ENCODE measurements around the gene GRIP1. TPM values are rescaled to one million over a fixed set of nuclear protein-coding genes. Genes with fewer than 3 reads are reported as not detected.

GRIP1 gene
- total and polyA plus RNA-seq, 2 donors (not counting 3 experiments of a cell fraction or from before 2014, with no cell fraction given), result 0.04 to 0.69 TPM

DNA sequence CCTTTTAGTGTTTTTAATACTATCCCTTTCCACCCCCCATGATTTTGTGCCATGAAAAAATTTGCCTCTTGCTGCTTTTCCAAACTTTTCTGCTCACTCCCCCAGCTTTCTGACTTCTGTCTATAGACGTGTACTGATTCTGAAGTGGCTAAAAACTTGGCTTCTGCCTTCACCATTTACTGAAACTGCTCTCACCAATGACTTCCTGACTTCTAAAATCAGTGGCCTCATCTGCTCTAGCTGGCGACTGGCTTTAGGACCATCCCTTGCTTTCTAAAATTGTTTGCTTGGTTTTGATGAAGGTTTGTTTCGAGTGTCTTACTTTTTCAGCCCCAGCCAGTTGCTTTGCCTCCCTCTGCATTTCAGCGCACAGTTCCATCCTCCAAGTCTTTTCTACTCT lies 231.2 kb downstream of the GRIP1 start:
- no peak overlapping the region for H3K4me3 ChIP-seq (replicated peaks in 1 of 3; ENCODE audit: insufficient read depth in 1 of 3, low read depth in 1 of 3, low read length in 3 of 3)
- TF ChIP-seq MYC (IDR thresholded peaks at IDR 0.05; ENCODE audit: low read depth, low read length) (no peak), EZH2 (IDR thresholded peaks at IDR 0.05; ENCODE audit: borderline replicate concordance, low read depth, low read length, severe bottlenecking) (no peak), JUN (IDR thresholded peaks at IDR 0.05; ENCODE audit: borderline replicate concordance, insufficient read depth, insufficient read length, low read depth) (no peak), POLR2A (IDR thresholded peaks at IDR 0.05; ENCODE audit: low read depth, low read length) (no peak), GATA2 (IDR thresholded peaks at IDR 0.05; ENCODE audit: insufficient read depth, insufficient read length, low read depth, low read length) (no peak), FOS (IDR thresholded peaks at IDR 0.05; ENCODE audit: borderline replicate concordance, insufficient read depth, low read length) (no peak)
- TF ChIP-seq, protein P1, sequence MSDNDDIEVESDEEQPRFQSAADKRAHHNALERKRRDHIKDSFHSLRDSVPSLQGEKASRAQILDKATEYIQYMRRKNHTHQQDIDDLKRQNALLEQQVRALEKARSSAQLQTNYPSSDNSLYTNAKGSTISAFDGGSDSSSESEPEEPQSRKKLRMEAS (IDR thresholded peaks at IDR 0.05; ENCODE audit: insufficient read depth, insufficient read length), result no peak
- H3K27me3 ChIP-seq (ENCODE audit: control insufficient read depth in 2 of 2, insufficient read depth in 2 of 2, low read length in 2 of 2), result peaks cover 2 to 6% of the 10 kb centered on the region in 2 experiments
- H3K4me1 ChIP-seq (ENCODE audit: control insufficient read depth, extremely low read depth, insufficient read depth, low read length), result no peaks in the 10 kb centered on the region
- no peaks in the 10 kb centered on the region for H3K9me3 ChIP-seq (replicated peaks; ENCODE audit: control insufficient read depth, insufficient read depth, low read length)
- dilution Hi-C loops (cut with MboI; ENCODE audit: extremely low pct_ligation_motif_present, low sequenced_read_pairs) (no loop called here), intact Hi-C loops (cut with micrococcal nuclease) (no loop called here)
- H3K79me2 ChIP-seq (ENCODE audit: control insufficient read depth, insufficient read depth, low read length), result no peaks in the 10 kb centered on the region
- H4K20me1 ChIP-seq (replicated peaks; ENCODE audit: control insufficient read depth, extremely low read depth, insufficient read depth, low read length), result no peaks in the 10 kb centered on the region
- FAIRE-seq (no peak), DNase-seq (ENCODE audit: low read depth, low spot score) (no peak)
- no peak overlapping the region for H3K27ac ChIP-seq (ENCODE audit: insufficient read depth, low read depth, low read length)
- POLR2A ChIA-PET, result no interaction called here
- H3K36me3 ChIP-seq (ENCODE audit: control insufficient read depth in 2 of 2, extremely low read depth in 1 of 2, insufficient read depth in 2 of 2, low read length in 2 of 2), result no peaks in the 10 kb centered on the region
- H3K9ac ChIP-seq (replicated peaks; ENCODE audit: extremely low read depth, insufficient read depth, low read length), result no peak overlapping the region
- CTCF ChIA-PET, result no interaction called here
- no peak overlapping the region for H3K4me2 ChIP-seq (ENCODE audit: insufficient read depth, low read length)
- no peaks in the 10 kb centered on the region for H3K9me1 ChIP-seq (replicated peaks; ENCODE audit: control insufficient read depth, extremely low read depth, insufficient read depth, low read length)
- BruUV-seq (replicated peaks), result no TSS peak
- no peak overlapping the region for H2AFZ ChIP-seq (ENCODE audit: low read depth, low read length)

DNA sequence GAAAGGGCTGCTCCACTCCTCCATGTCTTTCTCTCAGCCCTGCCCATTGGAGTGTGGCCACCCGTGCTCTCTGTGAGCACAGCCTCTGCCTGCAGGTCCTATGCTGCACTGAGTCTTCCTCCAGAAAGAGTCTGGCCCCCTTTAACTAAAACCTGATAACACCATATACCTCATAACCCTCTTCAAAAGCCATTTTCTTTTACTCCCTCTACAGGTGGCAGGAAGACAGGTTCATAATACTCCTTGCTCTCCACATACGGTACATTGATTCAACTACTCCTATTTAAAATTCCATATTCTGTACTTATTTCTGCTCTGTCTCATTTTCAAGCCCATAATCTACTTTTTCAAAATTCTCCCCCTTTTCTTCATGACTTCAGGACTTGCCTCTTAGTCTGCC lies 232.6 kb downstream of the GRIP1 start:
- Histone ChIP-seq H3K4me2 (ENCODE audit: insufficient read depth, low read length) (no peak overlapping the region), H3K36me3 (ENCODE audit: control insufficient read depth in 2 of 2, extremely low read depth in 1 of 2, insufficient read depth in 2 of 2, low read length in 2 of 2) (no peaks in the 10 kb centered on the region), H3K9me1 (replicated peaks; ENCODE audit: control insufficient read depth, extremely low read depth, insufficient read depth, low read length) (no peaks in the 10 kb centered on the region), H3K9me3 (replicated peaks; ENCODE audit: control insufficient read depth, insufficient read depth, low read length) (no peaks in the 10 kb centered on the region), H3K79me2 (ENCODE audit: control insufficient read depth, insufficient read depth, low read length) (no peaks in the 10 kb centered on the region), H2AFZ (ENCODE audit: low read depth, low read length) (no peak overlapping the region), H3K9ac (replicated peaks; ENCODE audit: extremely low read depth, insufficient read depth, low read length) (no peak overlapping the region), H3K27me3 (ENCODE audit: control insufficient read depth in 2 of 2, insufficient read depth in 2 of 2, low read length in 2 of 2) (peaks cover 4 to 6% of the 10 kb centered on the region in 2 experiments), H4K20me1 (replicated peaks; ENCODE audit: control insufficient read depth, extremely low read depth, insufficient read depth, low read length) (no peaks in the 10 kb centered on the region), H3K27ac (ENCODE audit: insufficient read depth, low read depth, low read length) (no peak overlapping the region), H3K4me3 (replicated peaks in 1 of 3; ENCODE audit: insufficient read depth in 1 of 3, low read depth in 1 of 3, low read length in 3 of 3) (no peak overlapping the region), H3K4me1 (ENCODE audit: control insufficient read depth, extremely low read depth, insufficient read depth, low read length) (no peaks in the 10 kb centered on the region)
- CTCF ChIA-PET, result no interaction called here
- DNase-seq (ENCODE audit: low read depth, low spot score), result no peak
- no peak for FAIRE-seq
- intact Hi-C loops (cut with micrococcal nuclease), result no loop called here
- no TSS peak for BruUV-seq (replicated peaks)
- POLR2A ChIA-PET, result no interaction called here
- dilution Hi-C loops (cut with MboI; ENCODE audit: extremely low pct_ligation_motif_present, low sequenced_read_pairs), result no loop called here
- no peak for TF ChIP-seq POLR2A (IDR thresholded peaks at IDR 0.05; ENCODE audit: low read depth, low read length)
- TF ChIP-seq EZH2 (IDR thresholded peaks at IDR 0.05; ENCODE audit: borderline replicate concordance, low read depth, low read length, severe bottlenecking), result no peak
- TF ChIP-seq, protein P1 (IDR thresholded peaks at IDR 0.05; ENCODE audit: insufficient read depth, insufficient read length), result no peak
- TF ChIP-seq MYC (IDR thresholded peaks at IDR 0.05; ENCODE audit: low read depth, low read length), result no peak
- no peak for TF ChIP-seq GATA2 (IDR thresholded peaks at IDR 0.05; ENCODE audit: insufficient read depth, insufficient read length, low read depth, low read length)
- no peak for TF ChIP-seq POLR2AphosphoS5 (IDR thresholded peaks at IDR 0.05; ENCODE audit: insufficient read depth, low read depth, low read length)
- no peak for TF ChIP-seq JUN (IDR thresholded peaks at IDR 0.05; ENCODE audit: borderline replicate concordance, insufficient read depth, insufficient read length, low read depth)
- no peak for TF ChIP-seq FOS (IDR thresholded peaks at IDR 0.05; ENCODE audit: borderline replicate concordance, insufficient read depth, low read length)
- TF ChIP-seq, protein P2, sequence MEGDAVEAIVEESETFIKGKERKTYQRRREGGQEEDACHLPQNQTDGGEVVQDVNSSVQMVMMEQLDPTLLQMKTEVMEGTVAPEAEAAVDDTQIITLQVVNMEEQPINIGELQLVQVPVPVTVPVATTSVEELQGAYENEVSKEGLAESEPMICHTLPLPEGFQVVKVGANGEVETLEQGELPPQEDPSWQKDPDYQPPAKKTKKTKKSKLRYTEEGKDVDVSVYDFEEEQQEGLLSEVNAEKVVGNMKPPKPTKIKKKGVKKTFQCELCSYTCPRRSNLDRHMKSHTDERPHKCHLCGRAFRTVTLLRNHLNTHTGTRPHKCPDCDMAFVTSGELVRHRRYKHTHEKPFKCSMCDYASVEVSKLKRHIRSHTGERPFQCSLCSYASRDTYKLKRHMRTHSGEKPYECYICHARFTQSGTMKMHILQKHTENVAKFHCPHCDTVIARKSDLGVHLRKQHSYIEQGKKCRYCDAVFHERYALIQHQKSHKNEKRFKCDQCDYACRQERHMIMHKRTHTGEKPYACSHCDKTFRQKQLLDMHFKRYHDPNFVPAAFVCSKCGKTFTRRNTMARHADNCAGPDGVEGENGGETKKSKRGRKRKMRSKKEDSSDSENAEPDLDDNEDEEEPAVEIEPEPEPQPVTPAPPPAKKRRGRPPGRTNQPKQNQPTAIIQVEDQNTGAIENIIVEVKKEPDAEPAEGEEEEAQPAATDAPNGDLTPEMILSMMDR (IDR thresholded peaks at IDR 0.05; ENCODE audit: extremely low read depth in 1 of 2, insufficient read depth in 1 of 2, low read depth in 1 of 2, low read length in 2 of 2), result no peak

Data from endothelial cell of umbilical vein (primary cell).